Dermis microvascular lymphatic vessel endothelial cell (primary cell): ENCODE data around the gene RAVER1. TPM values are rescaled to one million over a fixed set of nuclear protein-coding genes. Genes with fewer than 3 reads are reported as not detected.
"Not testable (repeated sequence)": the region's sequence is repeated elsewhere in the genome, so short reads cannot be mapped to it uniquely, and the experiment has no call there.

Source experiments
- DNase-seq, 2 donors: peaks; one replicate each; pipeline versions ENCODE4 v3.0.0 to v3.0.0-alpha.2; 2010; ENCODE audit warnings: low read depth in 2 of 2
- total RNA-seq: library from RNA; depleted of rRNA; stranded (reverse); fragments of >200 nt; gene quantifications from 2 replicates; pipeline ENCODE4 v1.2.1, GENCODE V29; 2014

RAVER1 gene
- total RNA-seq, 1 donor from 2014 or later: 5.4 TPM

GRCh38 chr19:10343495-10343894, 10.2 kb upstream of the RAVER1 start:
- no peak for DNase-seq

- no peak for DNase-seq
Observed at GRCh38 chr19:10339977-10340376, 6.6 kb upstream of the RAVER1 start.

DNA sequence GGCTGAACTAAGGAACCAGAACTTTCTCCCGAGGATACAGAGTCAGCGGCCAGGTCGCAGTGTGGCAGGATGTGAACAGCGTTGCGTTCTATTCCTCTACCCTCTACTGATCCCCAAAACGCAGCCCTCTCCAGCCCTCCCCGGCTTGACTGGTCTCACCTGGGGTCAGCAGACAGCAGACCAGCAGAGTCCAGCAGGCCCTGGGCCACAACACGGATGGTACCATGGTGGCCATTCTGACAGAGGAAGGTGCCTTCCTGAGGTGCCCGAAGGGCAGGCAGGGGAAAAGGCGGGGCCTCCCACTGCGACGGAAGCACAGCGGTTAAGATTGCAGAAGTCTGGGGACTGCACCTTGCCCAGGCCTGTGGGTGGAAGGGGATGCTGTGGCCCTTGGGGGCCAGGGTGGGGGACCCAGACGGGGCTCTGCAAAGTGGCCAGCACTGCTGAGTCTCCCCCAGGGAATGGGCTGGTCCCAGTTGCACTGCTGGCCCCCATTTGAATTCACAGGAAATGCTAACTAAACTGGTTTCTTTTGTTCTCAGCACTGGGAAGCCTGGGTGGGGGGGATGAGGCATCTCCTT, 6.1 kb upstream of the RAVER1 start, which contains the start of gene ICAM3:
Gene ICAM3 (minus strand): TSS at position 245 of the 581 bp plus-strand sequence. CDS start 10 bp downstream, at position 235.
- no peak for DNase-seq

GRCh38 chr19:10338940-10339339, 5.6 kb upstream of the RAVER1 start:
- no peak for DNase-seq

- DNase-seq: not testable (repeated sequence)
Observed at GRCh38 chr19:10336725-10337124, 3.4 kb upstream of the RAVER1 start.

DNA sequence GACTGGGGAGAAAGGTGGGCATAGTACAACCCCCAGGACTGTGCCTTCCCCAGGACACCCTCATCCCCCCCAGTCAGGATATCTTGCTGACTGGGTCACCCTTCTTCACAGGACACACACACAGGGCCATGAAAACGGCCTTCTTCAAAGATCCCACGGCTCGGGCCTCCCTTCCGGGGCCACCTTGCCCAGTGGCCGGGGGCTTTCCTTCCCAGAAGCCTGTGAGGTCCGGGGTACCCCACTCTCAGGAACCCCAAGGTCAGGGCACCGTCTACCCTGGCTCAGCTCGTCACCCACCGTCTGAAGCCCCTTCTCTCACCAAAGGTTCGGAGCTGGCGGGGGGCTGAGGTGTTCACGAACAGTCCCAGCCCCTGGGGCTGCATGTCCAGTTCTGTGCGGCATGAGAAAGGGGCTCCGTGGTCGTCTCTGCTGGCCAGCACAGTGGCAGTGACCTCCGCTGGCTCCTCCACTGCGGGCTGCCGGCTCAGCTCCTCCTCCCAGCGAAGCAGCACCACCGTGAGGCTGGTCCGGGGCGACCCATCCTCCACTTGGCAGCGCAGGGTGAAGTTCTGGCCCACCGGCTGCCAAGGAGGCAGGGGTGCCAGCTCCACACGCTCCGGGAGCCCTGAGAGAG, 2.1 kb upstream of the RAVER1 start:
- no peak for DNase-seq

GRCh38 chr19:10334588-10335351, 1.4 kb upstream of the RAVER1 start:
- DNase-seq: peak; percentile 88 to 97

GRCh38 chr19:10333758-10334587, 644 bp upstream of the RAVER1 start:
- DNase-seq: no peak

- DNase-seq: no peak
Observed at GRCh38 chr19:10332158-10332964, 968 bp downstream of the RAVER1 start.

DNA sequence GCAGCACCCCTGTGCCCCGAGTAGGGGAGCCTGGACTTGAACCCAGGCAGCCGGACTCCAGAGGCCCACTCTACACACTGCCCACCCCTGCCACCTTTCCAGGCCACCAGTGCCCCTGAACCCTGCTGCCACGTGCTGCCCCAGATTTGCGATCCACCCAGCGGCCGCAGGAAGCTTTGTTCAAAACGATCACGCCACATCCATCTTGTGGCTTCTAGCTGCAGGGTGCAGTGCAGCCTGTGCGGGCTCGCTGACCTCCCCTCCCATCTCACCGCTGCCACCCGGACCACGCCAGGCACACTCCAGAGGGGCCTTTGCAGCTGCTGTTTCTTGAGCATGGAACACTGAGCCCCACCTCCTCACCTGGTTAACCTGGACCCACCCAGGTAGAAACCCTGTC, 3.8 kb downstream of the RAVER1 start:
- DNase-seq: no peak

GRCh38 chr19:10328558-10329429, 4.5 kb downstream of the RAVER1 start:
- no peak for DNase-seq

DNA sequence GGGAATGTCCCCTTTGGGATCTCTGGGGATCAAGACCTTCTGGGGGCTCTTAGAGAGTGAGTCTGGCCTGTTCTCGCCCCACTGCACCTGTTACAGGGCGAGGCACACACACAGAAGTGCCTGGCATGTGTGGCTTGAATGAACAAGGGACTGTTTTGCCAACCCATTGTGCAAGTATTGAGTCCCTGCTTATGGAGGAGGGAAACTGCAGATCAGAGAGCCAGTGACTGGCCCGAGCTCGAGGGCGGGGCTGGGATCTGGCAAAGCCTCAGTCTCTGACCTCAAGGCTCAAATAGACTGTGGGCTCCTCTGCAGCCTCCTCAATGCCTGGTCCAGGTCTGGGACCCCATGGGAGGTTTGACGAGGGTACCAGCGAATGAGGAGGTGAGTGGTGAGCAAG, 5.5 kb downstream of the RAVER1 start:
- DNase-seq: no peak

DNA sequence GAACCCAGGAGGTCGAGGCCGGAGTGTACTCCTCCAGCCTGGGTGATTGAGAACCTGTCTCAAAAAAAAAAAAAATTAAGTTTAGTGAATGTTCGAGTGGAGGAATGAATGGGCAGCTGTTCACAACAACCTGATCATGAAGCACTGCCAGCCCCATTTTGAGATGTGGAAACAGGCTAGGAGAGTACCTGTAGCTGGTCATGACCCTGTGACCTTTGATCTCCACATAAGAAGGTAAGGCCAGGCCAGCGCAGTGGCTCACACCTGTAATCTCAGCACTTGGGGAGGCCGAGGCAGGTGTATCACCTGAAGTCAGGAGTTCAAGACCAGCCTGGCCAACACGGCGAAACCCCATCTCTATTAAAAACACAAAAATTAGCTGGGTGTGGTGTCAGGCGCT, 7.6 kb downstream of the RAVER1 start:
- no peak for DNase-seq

DNA sequence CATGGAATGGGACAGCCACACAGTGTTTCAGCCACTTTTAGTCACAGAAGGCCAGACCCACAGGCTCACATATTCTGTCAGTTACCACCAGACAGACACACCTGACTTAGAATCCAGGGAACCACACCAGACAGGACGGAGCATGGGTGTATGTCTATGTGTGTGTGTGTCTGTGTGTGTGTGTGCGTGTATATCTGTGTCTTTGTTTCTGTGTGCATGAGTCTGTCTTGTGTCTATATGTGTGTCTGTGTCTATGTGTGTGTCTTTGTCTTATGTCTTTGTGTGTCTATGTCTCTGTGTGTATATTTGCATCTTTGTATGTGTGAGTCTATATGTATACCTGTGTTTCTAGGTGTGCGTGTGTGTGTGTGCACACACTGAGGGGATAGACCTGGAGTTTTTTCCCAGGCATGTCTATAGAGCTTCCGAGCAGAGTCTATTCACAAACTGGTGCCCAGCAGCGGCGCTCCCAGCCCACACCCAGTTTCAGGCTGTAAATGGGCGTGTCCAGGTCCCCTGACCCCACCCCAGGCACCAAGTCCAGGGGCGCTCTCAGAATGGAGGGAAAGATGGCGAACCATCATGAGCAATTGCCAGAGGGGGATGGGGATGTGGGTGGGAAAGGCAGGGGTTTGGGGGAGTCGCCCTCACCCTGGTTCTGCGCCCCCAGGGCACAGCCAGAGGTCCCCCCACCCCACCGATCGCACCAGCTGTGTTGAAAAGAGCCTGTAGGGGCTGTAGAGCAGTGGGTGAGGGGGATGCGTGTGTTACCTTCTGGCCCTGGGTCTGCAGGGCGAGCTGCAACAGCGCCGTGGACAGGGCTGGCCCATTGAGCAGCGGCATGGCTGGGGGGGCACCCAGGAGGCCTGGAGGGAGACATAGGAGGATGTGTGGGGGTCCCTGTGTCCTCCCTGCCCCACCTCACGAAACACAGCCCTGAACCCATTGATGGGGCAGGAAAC, 11.2 kb downstream of the RAVER1 start:
- no peak for DNase-seq

DNA sequence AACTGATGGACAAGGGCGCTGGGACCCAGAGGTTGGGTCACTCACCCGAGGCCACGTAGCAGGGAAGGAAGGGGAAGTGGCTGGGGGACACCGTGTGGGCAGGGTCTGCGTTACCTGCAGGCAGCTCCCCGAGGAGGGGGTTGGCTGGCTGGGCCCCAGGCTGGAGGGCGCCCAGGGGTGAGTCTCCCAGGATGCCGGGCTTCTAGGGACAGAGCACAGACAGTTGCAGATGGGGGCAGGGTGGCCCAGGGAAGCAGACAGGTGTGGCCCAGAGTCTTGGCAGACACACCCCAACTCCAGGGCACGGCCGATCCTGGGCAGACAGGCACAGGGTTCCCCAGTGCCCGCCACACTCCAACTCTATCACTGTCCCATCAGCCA, 11.9 kb downstream of the RAVER1 start:
- no peak for DNase-seq

GRCh38 chr19:10320602-10321416, 12.5 kb downstream of the RAVER1 start:
- DNase-seq: no peak

- DNase-seq: no peak
Observed at GRCh38 chr19:10318807-10319682, 14.3 kb downstream of the RAVER1 start.
